Measurements from ENCODE around the gene PAQR7.

Gene PAQR7

GRCh38 chr1:25873120-25873519 lies 2.4 kb downstream of the PAQR7 start:
- no peak for DNase-seq (ENCODE audit: low read depth)

- no peak for DNase-seq (ENCODE audit: low read depth)
Measured at GRCh38 chr1:25872713-25873112, 2.8 kb downstream of the PAQR7 start.

GRCh38 chr1:25871704-25872494 lies 3.6 kb downstream of the PAQR7 start:
- DNase-seq (ENCODE audit: low read depth), result no peak

GRCh38 chr1:25871086-25871703 lies 4.3 kb downstream of the PAQR7 start:
- no peak for DNase-seq (ENCODE audit: low read depth)

GRCh38 chr1:25870614-25871013 lies 4.9 kb downstream of the PAQR7 start:
- DNase-seq (ENCODE audit: low read depth), result no peak

- DNase-seq (ENCODE audit: low read depth), result no peak
Measured at GRCh38 chr1:25869909-25870606, 5.5 kb downstream of the PAQR7 start.

GRCh38 chr1:25867210-25867991 lies 8.1 kb downstream of the PAQR7 start:
- no peak for DNase-seq (ENCODE audit: low read depth)

GRCh38 chr1:25866288-25866687 lies 9.2 kb downstream of the PAQR7 start:
- no peak for DNase-seq (ENCODE audit: low read depth)

GRCh38 chr1:25864434-25864833 lies 11.1 kb downstream of the PAQR7 start:
- DNase-seq (ENCODE audit: low read depth), result no peak

GRCh38 chr1:25863486-25864262 lies 11.8 kb downstream of the PAQR7 start:
- no peak for DNase-seq (ENCODE audit: low read depth)

GRCh38 chr1:25862785-25863485 lies 12.6 kb downstream of the PAQR7 start:
- no peak for DNase-seq (ENCODE audit: low read depth)

- DNase-seq (ENCODE audit: low read depth), result no peak
Measured at GRCh38 chr1:25861316-25862286, 13.9 kb downstream of the PAQR7 start.

GRCh38 chr1:25858906-25859789 lies 16.4 kb downstream of the PAQR7 start, which contains the start of gene AUNIP:
TSS of gene AUNIP (minus strand) at chr1:25859457. CDS start at chr1:25859357, 100 bp downstream.
- DNase-seq (ENCODE audit: low read depth), result peak; percentile 79

- no peak for DNase-seq (ENCODE audit: low read depth)
Measured at GRCh38 chr1:25858494-25858893, 17.0 kb downstream of the PAQR7 start.

- DNase-seq (ENCODE audit: low read depth), result no peak
Measured at GRCh38 chr1:25856856-25857255, 18.7 kb downstream of the PAQR7 start.

GRCh38 chr1:25854554-25854953 lies 21.0 kb downstream of the PAQR7 start:
- no peak for DNase-seq (ENCODE audit: low read depth)

GRCh38 chr1:25848531-25848930 lies 27.0 kb downstream of the PAQR7 start:
- no peak for DNase-seq (ENCODE audit: low read depth)

- DNase-seq (ENCODE audit: low read depth), result no peak
Measured at GRCh38 chr1:25847929-25848328, 27.6 kb downstream of the PAQR7 start.

GRCh38 chr1:25845664-25846063 lies 29.8 kb downstream of the PAQR7 start:
- DNase-seq (ENCODE audit: low read depth), result no peak
